IPS DF 4.7 (cell line): ENCODE results near the gene MUC22.
"Not testable (repeated sequence)": the region's sequence is repeated elsewhere in the genome, so short reads cannot be mapped to it uniquely, and the experiment has no call there.

ENCODE experiments used
- DNase-seq: peaks from one replicate; pipeline ENCODE4 v3.0.0-alpha.2; 2013; ENCODE audit warnings: low spot score; ENCODE audit errors: extremely low read depth

The MUC22 gene

DNA sequence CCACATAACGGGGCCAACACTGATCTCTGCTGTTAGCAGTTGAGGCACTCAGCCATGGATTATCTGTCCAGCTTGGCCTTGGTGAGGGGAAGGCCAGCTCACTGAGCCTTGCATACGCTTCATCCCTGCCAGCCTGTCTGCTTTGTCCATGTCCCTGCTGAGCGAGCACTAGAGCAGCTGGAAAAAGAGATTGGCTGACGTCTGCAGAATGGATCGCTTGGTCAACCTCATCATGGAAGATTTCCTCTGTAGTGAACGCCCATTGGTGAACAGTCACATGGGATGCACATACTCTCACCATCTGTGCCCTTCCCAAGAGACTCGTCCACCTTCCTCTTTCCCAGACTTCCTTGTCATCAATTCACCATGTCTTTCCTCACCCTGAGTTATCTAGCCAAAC, 26.9 kb downstream of the MUC22 start:
- DNase-seq = no peak

- no peak for DNase-seq
Observed at GRCh38 chr6:31037682-31038081, 27.4 kb downstream of the MUC22 start.

- no peak for DNase-seq
Observed at GRCh38 chr6:31038559-31038958, 28.3 kb downstream of the MUC22 start.

- DNase-seq = no peak
Observed at GRCh38 chr6:31040801-31041200, 30.5 kb downstream of the MUC22 start.

DNA sequence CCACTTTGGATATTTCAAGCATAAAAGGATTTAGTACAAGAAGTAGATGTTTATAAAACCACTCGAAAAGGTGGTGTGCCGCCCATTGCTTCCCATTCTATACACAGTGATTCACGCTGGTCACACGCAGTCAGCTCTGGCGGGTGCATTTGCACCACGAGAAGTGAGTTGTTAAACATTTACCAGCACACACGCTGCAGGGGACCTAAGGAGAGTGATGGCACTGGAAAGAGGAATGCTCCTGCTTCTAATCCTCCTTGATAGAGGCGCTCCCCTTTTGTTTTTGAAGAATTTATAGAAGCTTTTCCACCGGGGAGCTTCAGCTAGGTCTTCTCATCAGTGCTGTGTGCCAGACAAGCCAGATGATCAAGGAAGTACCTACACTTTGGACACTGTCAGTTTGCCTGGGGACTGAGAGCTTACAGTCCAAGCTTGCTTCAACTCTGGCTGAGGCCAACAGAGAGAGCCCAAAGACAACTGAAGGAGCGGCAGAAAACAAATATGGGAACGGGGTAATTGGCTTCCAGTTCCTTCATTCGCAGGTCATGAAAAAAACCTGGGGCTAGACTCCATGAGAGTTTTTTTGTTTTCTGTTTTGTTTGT, 31.2 kb downstream of the MUC22 start:
- DNase-seq = no peak

DNA sequence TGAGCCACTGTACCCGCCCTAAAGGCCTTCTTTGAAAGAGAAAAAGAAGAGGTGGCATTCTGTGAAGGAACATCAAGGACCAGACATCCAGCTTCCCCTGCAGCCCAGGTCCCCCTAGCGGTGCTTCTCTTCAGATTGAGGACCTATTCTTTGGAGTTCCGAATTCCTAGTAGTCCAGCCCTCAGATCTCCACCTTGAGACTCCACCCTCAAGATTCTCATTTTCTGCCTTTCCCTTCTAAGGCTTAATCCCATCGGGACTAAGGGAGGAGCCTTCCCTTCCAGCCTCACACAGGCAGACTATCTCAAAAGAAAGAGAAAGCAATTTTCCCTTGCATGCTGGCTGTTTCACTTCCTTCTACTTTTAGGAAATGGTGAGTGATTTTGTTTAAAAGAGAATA, 32.5 kb downstream of the MUC22 start:
- DNase-seq = peak; percentile 46

DNA sequence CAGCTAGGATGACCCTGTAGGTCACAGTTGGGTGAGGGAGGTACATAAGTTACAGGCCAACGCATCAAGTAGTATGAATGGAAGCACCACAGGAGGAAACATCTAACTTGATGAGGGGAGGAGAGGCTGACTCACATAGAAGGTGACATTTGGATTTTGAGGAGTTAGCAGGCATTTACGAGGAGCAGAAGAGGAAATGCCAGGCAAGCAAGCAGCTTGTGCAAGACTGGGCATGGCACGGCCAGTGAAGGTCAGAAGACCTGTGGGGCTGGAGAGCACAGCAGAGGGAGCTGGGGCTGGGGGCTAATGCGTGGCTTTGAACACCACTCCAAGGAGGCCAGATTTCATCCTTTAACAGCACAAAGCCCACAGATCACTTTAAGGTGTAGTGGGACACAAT, 37.8 kb downstream of the MUC22 start:
- no peak for DNase-seq

DNA sequence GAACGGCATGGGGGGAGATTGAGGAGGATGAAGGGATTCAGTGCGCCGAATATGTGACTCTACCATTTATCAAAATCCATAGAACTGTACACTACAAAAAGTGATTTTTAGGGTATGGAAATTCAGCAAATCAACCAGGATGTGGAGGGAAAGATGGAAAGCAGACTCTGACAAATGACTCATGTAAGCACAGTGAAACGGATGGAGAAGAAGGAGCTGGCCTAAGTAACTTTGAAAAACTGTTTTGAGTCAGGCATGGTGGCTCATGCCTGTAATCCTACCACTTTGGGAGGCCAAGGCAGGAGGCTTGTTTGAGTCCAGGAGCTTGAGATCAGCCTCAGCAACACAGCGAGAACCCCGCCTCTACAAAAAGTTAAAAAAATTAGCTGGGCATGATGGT, 39.2 kb downstream of the MUC22 start:
- no peak for DNase-seq

- not testable (repeated sequence) for DNase-seq
Observed at GRCh38 chr6:31053187-31053586, 42.9 kb downstream of the MUC22 start.

DNA sequence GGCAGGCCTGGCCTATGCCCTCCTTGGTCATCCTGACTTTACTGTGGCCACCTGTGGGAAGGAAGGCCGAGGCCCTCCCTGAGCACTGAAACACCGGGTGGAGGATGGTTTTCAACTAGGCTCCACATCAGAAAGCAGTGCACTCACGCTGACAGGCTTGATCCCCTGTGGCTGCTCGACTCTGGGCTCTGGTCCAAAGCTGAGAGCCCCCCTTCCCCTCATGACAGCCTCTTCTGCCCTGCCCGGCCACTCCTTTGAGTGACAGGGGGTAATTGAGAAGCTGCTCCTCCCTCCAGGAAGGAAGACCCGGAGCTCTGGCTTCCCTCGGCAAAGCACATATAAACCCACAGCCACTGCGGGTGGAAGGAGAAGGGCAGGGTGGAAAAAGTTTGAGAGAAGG, 43.6 kb downstream of the MUC22 start:
- DNase-seq = no peak

GRCh38 chr6:31055441-31055840, 45.2 kb downstream of the MUC22 start:
- no peak for DNase-seq

DNA sequence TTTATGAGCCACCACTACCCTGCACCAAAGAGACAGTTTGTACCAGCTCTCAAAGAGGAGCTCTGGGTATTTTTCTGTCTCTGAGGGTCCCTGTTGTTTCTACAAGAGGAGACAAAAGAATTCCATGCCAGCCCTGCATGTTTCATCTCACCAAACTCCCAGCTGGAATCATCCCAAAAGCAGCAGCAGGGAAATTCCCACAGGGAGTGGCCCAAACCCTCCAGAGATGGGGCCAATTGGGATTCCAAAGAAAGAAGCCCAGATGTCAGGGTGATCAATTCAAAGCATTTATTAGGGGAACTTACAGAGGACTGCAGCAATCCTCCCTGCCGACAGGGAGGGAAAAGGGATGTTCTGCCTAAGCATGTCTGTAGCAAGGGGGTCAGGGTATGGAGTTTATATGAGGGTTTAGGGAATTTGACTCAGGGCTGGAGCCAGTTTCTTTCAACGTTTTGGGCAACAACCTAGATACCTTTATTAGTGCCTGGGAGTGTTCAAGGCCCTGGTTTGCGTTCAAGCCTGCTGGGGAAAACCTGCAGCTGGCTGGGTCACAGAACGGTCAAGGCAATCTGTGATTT, 47.2 kb downstream of the MUC22 start:
- DNase-seq = no peak

- no peak for DNase-seq
Observed at GRCh38 chr6:31058128-31058894, 48.0 kb downstream of the MUC22 start.

DNA sequence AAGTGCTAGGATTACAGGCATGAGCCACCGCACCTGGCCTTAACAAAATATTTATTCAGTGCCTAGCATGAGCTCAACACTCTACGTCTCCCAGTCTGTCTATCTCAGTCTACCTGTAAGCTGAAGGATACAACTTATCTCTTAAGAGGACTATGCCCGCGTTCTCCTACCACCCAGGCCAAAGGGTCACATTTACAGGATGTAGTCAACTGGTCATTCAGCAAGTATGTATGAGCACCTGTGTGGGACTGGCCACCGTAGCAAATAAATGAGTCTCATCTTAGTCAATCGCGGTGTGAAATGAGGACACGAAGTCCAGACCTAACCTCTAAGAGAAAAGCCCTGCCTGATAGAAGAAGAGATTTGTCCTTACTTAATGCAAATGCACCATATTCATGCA, 49.9 kb downstream of the MUC22 start:
- no peak for DNase-seq

GRCh38 chr6:31063906-31064435, 53.7 kb downstream of the MUC22 start:
- DNase-seq = no peak

GRCh38 chr6:31065556-31065955, 55.3 kb downstream of the MUC22 start:
- no peak for DNase-seq

GRCh38 chr6:31067028-31067427, 56.8 kb downstream of the MUC22 start:
- not testable (repeated sequence) for DNase-seq

DNA sequence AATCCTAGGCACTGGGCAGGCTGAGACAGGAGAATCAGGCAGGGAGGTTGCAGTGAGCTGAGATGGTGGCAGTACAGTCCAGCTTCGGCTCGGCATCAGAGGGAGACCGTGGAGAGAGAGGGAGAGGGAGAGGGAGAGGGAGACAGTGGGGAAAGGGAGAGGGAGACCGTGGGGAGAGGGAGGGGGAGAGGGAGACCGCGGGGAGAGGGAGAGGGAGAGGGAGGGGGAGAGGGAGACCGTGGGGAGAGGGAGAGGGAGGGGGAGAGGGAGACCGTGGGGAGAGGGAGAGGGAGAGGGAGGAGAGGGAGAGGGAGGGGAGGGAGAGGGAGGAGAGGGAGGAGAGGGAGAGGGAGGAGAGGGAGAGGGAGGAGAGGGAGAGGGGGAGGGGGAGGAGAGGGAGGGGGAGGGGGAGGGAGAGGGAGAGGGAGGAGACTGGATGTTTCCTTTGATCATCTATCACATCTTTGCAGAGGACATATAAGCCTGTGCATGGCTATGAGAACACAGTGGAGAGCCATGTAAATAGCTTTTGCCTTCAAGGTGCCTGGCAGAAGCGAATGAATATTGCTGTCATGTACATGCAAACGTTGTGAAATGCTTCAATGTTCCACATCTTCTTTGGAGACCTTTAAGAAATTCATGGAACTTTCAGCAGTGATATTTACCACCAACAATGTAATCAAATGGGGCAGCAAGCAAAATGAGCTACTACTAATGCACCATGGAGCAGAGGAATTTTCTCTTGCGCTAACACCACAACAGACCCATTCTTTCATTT, 57.8 kb downstream of the MUC22 start:
- DNase-seq = not testable (repeated sequence)

- no peak for DNase-seq
Observed at GRCh38 chr6:31068669-31069340, 58.5 kb downstream of the MUC22 start.

DNA sequence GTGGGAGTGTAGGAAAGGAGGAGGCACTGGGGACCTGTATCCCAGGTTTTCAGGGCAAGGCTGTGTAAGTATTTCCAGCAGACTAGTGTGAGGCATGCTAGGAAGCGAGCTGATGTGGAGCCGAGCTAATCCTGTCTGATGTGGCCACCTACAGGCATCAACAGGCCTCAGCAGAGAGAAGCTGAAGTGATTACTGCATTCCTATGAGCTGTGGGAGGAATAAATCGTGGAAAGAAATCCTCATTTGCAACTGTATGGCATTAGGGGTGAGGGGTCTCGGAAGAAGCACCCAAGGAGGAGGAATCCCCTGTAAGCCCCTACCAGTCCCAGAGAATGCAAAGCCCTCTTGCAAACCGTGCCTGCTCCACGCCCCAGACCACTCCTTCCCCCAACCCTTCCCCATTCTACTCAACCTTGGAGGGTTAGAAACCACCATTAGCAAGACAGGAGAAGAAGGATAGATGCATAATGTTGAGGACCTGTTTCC, 60.5 kb downstream of the MUC22 start:
- no peak for DNase-seq

DNA sequence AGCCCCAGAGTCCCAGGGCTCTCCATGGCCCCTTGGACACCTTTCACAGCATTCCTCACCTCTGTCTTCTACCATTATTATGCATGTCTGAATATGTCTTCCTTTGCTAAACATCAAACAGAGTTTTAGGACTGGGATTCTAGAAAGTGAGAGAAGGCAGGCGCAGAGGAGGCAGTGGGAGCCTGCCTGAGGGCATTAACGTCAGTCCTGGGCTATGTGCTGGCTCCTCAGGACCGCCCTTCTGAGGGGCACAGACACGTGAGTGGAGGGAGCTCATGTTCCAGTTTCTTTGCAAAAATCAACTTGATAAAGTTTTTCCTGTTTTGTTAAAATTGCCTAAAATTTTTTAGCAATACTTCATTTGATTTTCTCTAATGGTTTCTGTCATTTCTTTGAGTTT, 64.1 kb downstream of the MUC22 start:
- DNase-seq = no peak
